NCI-H2171 (cell line): ENCODE results near the gene CALY.
"Not testable (repeated sequence)": the region's sequence is repeated elsewhere in the genome, so short reads cannot be mapped to it uniquely, and the experiment has no call there.

Experiments
- DNase-seq: peaks from one replicate; lab custom pipeline; 2025; lab: John Stamatoyannopoulos, UW

The CALY gene

DNA sequence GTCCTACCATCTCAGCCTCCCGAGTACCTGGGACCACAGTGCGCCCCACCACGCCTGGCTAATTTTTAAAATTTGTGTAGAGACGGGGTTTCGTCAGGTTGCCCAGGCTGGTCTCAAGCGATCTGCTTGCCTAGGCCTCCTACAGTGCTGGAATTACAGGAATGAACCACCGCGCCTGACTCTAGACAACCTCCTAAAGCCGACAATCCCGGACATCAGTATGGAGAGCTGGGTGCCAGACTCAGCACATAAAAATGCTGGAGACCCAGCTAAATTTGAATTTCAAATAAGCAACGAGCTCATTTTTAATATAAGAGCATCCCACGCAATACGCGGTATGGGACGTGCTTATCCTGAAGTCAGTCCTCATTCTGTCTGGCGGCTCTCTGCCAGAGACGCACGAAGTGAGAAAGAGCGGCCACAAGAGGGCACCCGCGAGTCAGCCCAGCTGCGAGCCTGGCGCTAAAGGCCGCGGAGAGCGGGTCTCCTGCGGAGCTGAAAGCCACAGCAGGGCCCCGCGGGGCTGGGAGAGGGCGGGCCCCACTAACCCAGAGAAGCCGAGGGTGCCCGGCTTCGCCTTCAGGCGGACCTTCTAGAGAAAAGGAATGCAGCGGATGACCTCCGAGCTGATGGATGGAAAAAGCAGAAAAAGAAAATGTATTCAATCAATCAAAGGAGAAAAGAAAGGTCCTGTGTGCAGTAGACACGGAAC, 7.0 kb downstream of the CALY start:
- DNase-seq, result peak; percentile 54

DNA sequence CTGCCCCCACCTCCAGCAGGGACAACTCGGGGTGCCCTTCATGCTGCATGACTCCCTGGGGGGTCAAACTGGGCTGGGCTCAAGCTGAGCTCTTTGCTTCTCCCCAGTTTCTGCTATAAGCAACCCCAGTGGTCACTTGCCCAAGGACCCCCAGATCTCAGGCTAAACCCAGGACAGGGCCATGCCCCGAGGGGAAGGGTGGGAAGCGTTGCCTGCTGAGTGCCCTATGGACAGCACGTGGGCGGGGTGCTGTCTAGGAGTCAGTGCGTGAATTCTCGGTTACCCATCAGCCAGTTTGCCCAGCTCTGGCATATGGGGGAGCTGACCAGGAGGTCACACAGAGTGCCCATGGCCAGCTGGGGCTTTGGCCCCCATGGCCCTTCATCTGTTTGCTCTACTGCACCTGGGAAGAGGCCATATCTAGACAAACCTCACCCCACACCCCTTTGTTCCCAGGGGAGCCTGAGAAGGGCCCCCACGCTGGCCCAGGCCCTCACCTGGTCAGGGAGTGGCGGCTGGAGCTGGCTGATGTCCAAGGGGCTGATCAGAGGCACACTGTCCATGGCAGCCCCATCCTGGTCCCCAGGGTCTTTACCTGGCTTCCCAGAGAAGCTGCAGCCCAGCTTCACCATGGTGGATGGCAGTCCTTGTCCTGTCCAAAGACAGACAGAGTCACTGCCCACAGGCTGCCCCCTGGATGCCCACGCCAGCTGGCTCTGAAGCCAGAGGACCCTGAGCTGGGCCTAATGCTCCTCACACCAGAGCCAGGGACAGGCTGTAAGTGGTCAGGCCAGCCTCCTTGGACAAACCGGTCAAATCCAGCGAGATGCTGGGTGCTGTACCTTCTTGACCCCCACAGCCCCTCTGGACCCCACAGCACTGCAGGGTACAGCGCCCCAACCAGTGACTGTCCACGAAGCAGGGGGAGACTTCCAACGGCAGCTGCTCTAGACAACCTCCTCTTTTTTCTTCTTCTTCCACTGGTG, 8.0 kb downstream of the CALY start:
- no peak for DNase-seq

DNA sequence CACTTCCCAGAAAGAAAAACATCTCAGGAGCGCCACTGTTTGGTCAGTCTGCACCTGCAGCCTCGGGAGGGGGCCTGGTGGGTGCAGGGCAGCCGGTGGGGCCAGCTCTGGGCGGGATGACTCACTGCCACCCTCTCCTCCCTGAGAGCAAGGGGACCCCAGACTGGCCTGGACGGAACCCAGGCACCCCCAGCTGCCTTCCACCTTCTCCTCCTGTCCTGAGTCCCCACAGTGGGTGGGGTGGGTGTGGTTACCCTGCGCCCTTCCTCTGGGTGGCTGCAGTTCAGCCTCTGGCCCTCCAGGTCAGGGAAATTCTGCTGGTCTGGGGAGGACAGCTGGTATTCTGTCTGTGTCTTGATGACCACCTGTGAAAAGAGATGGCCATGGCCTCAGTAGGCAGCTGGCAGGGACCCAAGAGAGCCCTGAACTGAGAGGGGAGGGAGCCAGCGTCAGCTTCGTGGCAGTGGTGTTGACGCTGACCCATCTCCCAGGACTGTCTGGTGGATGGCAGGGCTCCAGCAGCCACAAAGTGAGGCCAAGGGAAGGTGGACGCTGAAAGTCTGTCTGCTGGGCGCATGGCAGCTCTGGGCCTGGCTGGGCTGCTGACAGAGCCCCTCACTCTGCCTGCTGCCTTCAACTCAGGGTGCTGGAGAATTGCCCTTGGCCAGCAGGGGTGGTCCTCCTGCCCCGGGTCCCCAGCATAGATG, 8.9 kb downstream of the CALY start:
- no peak for DNase-seq

DNA sequence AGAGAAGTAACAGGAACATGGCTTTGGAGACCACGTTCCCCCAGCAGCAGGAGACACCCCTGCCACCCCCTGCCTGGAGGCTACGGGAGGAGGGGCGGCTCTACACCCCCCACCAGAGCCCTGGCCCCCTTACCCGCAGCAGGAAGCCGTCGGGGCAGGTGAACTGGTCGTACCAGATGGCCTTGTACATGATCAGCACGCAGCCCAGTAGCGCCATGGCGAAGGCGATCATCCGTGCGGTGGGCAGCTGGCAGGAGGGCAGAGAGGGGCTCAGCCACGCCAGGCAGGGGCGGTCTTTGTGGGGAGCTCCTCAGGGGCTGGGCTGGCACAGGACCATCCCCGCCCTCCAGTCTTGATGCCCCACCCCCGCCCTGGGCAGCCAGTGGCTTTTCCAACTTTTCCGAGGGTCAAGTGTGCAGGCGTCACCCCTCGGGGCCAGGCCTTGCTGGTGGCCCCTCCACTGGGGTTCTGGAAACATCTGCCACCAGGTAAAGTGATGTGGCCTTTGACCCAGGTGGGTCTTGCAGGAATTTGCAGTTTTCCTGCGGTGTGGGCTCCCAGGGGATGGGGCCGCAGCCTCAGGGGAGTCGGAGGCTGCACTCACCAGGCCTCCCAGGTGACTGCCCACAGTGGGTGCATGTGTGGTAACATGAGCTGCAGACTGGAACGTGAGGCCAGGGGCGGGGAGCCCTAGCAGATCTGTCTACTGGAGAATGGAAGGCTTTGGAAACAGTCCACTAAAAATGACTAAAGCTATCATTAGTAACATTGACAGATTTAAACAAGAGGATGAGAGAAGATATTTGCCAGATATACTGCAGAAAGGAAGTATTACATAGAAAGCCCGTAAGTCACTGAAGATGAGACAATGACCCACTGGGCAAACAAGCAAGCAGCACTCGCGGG, 9.7 kb downstream of the CALY start:
- no peak for DNase-seq

DNA sequence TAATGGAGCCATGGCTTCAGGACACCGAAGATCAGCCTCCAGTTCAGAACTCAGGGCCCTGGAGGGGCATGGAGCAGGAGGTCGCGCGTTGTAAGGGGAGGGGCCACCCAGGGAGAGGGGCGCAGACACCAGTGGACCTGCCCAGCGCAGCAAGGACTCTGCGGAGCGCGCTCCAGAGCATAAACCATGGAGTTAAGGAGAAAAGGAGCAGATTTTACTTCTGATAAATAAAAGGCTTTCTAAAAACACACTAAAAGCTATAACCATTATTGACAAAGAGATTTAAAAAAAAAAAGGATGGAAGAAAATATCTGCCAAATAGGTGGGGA, 10.5 kb downstream of the CALY start:
- no peak for DNase-seq

GRCh38 chr10:133325440-133326222, 11.1 kb downstream of the CALY start:
- DNase-seq, result no peak

DNA sequence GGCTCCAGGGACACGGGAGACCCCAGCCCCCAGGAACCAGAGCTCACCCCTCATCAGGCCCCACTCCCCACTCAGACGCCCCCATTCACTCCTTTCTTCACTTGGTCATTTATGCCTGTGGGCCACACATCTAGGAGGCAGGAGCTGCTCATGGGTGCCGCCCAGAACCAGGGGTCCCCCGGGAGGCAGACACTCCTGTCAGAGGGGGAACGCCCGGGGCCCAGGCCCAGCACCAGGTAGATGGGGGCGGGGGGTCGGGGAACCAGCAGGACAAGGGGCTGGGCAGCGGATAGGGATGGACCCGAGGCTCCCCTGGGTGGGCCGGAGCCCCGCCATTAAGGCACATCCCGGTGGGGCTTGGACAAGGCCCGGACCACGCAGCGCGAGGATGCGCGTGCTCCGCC, 11.8 kb downstream of the CALY start:
- DNase-seq, result no peak

DNA sequence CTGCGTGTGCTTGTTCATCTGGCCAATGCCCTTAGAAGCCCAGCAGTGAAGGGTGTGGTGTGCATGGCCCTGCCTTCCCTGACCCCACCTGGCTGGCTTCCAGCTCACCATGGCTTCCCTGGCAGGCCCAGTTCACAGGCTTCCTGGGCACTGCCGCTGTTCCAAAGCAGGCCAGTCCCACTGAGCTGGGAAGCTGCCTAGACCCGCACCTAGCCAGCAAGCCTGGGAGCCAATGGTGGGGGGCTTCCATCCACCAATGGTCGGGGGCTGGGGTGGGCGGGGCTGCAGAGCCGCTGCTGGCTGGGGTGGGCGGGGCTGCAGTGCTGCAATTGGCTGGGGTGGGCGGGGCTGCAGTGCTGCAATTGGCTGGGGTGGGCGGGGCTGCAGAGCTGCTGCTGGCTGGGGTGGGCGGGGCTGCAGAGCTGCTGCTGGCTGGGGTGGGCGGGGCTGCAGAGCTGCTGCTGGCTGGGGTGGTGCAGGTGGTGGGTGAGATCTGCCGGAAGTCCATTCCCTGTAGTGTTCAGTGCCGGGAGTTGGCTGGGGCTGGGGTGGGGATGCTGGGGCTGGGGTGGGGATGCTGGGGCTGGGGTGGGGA, 12.4 kb downstream of the CALY start:
- DNase-seq, result peak; percentile 24

DNA sequence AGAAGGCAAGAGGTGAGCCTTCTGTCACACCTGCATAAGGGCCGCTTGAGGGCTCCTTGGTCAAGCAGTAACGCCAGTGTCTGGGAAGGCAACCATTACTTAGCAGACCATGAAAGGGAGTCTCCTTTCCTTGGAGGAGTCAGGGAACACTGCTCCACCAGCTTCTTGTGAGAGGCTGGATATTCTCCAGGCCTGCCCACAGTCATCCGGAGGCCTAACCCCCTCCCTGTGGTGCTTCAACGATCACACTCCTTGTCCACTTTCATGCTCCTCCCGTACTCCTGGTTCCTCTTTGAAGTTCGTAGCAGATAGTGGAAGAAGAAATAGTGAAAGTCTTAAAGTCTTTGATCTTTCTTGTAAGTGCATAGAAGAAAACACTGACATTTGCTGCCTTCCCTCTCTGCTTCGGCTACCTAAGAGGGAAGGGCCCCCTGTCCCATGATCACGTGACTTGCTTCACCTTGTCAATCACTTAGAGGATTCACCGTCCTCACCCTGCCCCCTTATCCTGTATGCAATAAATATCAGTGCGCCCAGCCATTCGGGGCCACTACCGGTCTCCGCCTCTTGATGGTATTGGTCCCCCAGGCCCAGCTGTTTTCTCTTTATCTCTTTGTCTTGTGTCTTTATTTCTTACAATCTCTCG, 14.5 kb downstream of the CALY start:
- DNase-seq, result not testable (repeated sequence)

DNA sequence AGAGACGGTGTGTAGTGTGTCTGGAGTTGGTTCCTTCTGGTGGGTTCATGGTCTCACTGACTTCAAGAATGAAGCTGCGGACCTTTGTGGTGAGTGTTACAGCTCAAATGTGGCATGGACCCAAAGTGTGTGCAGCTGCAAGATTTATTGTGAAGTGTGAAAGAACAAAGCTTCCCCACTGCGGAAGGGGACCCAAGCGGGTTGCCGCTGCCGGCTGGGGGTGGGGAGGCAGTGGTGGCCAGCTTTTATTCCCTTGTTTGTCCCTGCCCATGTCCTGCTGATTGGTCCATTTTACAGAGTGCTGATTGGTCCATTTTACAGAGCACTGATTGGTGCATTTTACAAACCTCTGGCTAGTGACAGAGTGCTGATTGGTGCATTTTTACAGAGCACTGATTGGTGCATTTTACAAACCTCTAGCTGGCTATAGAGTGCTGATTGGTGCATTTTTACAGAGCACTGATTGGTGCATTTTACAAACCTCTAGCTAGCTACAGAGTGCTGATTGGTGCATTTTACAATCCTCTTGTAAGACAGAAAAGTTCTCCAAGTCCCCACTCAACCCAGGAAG, 15.8 kb downstream of the CALY start:
- not testable (repeated sequence) for DNase-seq

DNA sequence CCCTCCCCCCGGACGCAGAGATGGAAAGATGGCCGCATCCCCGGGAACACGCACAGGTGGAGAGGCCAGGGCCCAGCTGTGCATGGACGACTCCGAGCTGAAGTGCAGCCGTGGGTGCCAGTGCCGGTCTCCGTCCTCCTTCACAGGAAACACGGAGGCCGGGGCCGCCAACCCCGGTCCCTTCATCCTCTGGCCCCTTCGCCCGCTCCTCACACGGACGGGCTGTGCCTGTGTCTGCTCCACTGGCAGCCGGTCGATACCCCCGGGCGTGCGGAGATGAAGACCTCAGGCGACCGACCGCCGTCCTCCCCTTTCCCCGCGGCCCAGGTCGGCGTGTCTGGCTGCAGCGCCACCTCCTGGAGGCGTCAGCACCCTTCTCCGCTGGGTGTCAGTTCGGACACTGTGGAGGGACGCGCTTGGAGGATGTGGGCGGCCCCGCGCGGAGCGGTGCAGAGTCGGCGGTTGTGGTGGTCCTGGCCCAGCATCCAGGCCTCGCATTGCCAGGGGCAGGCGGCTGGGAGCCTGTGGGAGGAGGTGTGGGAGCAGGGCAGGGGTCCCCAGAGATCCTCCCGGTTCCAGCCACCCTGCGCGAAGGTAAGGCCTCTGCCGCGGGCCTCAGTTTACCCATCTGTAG, 18.1 kb downstream of the CALY start:
- peak; percentile 31 for DNase-seq

DNA sequence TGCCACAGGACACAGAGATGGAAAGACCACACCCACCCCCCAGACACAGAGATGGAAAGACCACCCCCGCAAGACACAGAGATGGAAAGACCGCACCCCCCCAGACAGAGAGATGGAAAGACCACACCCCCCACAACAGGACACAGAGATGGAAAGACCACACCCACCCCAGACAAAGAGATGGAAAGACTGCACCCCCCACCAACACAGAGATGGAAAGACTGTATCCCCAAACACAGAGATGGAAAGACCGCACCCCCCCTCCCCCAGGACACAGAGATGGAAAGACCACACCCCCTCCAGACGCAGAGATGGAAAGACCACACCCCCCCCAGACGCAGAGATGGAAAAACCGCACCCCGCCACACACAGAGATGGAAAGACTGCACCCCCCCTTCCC, 20.0 kb downstream of the CALY start:
- no peak for DNase-seq

GRCh38 chr10:133316266-133316665, 20.4 kb downstream of the CALY start:
- no peak for DNase-seq

- DNase-seq, result no peak
These were observed 20.8 kb downstream of the CALY start for GRCh38 chr10:133315847-133316246.

GRCh38 chr10:133314911-133315310, 21.8 kb downstream of the CALY start:
- DNase-seq, result no peak

- no peak for DNase-seq
These were observed 23.5 kb downstream of the CALY start for GRCh38 chr10:133313192-133313591.

GRCh38 chr10:133312769-133313145, 23.9 kb downstream of the CALY start:
- DNase-seq, result no peak

DNA sequence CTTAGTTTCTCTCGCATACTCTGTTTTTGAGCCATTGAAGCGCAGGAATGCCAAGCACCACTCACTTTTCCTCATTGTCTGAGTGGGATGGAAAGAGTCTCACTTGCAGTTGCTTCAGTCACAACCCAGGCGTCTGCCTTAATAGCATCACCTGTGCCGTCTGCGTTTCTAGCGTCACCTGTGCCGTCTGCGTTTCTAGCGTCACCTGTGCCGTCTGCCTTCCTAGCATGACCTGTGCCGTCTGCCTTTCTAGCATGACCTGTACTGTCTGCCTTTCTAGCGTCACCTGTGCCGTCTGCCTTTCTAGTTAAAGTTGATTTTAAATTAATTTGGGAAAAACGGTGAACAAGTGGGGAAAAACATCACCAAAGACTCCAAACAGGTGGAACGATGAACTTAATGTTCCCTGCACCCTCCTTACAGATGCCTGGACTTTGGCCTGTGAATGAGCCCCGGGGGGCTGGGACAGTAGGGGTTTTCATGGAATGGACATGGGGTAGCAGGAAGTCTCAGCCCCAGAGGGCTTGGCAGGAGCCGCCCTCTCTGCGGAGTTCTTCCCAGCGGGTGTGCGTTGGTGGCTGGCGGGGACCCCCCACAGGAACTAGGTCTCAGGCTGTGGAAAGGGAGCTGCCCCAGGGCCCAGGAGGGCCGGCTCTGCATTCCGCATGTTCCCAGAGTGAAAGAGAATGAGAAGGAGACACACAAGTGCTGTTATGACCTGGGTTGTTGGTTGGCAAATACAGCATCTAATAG, 24.5 kb downstream of the CALY start:
- no peak for DNase-seq
